Smooth muscle cell (in vitro differentiated cells): Measurements from ENCODE around the gene DNASE1L2. TPM values are rescaled to one million over a fixed set of nuclear protein-coding genes. Genes with fewer than 3 reads are reported as not detected.
"Not testable (repeated sequence)": the region's sequence is repeated elsewhere in the genome, so short reads cannot be mapped to it uniquely, and the experiment has no call there.

ENCODE experiments used
- DNase-seq: peaks from one replicate; lab custom pipeline; 2025; ENCODE audit not compliant: unreplicated experiment; lab: John Stamatoyannopoulos, UW
- H2AFZ ChIP-seq: fragments of 200-600 bp; sonication (generic); 2 replicates; pipeline ENCODE4 v1.6.0; 2016; ENCODE audit warnings: antibody characterized with exemption, low read depth, mild to moderate bottlenecking
- H3F3A ChIP-seq: fragments of 200-600 bp; sonication (generic); 2 replicates; pipeline ENCODE4 v1.6.0; 2017; ENCODE audit warnings: antibody characterized with exemption, low read depth
- H3K27ac ChIP-seq: fragments of 200-600 bp; sonication (generic); 2 replicates; pipeline ENCODE4 v1.5.1; 2016; ENCODE audit warnings: low read depth, mild to moderate bottlenecking
- H3K27me3 ChIP-seq: fragments of 200-600 bp; sonication (generic); 2 replicates; pipeline ENCODE4 v1.6.1; 2016; ENCODE audit warnings: low read depth, mild to moderate bottlenecking
- H3K36me3 ChIP-seq: fragments of 200-600 bp; sonication (generic); 2 replicates; pipeline ENCODE4 v1.5.1; 2016; ENCODE audit warnings: low read depth
- H3K4me1 ChIP-seq: fragments of 200-600 bp; sonication (generic); 2 replicates; pipeline ENCODE4 v1.5.1; 2016; ENCODE audit warnings: low read depth
- H3K4me2 ChIP-seq: fragments of 200-600 bp; sonication (generic); 2 replicates; pipeline ENCODE4 v1.6.0; 2016; ENCODE audit warnings: mild to moderate bottlenecking
- H3K4me3 ChIP-seq: fragments of 200-600 bp; sonication (generic); 2 replicates; pipeline ENCODE4 v1.5.1; 2016; ENCODE audit warnings: mild to moderate bottlenecking
- H3K79me2 ChIP-seq: fragments of 200-600 bp; sonication (generic); 2 replicates; pipeline ENCODE4 v1.6.0; 2016; ENCODE audit warnings: low read depth, mild to moderate bottlenecking
- H3K9ac ChIP-seq: fragments of 200-600 bp; sonication (generic); 2 replicates; pipeline ENCODE4 v1.6.0; 2016; ENCODE audit warnings: low read depth
- H3K9me3 ChIP-seq: fragments of 200-600 bp; sonication (generic); replicated peaks from 2 replicates; pipeline ENCODE4 v1.5.1; 2016; ENCODE audit warnings: low read depth
- H4K20me1 ChIP-seq: fragments of 200-600 bp; sonication (generic); 2 replicates; pipeline ENCODE4 v1.6.0; 2016; ENCODE audit warnings: low read depth
- CTCF ChIP-seq: fragments of 200-600 bp; sonication (generic); IDR thresholded peaks from 2 replicates; pipeline ENCODE4 v1.5.1; 2017; ENCODE audit warnings: borderline replicate concordance, mild to moderate bottlenecking, antibody characterized with exemption; ENCODE audit not compliant: insufficient read depth, poor library complexity, severe bottlenecking
- WGBS: methylation state at CpG from one replicate; pipeline ENCODE4 v1.1.7; 2016; ENCODE audit warnings: low lambda C conversion rate; 5-methylcytosine and 5-hydroxymethylcytosine counted together
- polyA plus RNA-seq: library from polyadenylated mRNA; unstranded; fragments of >200 nt; fragmentation: Nextera tagmentation; extraction: Ambion mirVana; gene quantifications from 2 replicates; pipeline ENCODE4 v1.2.1, GENCODE V29; 2016
- total RNA-seq: library from RNA; depleted of rRNA; stranded (reverse); fragments of >200 nt; gene quantifications from 2 replicates; pipeline ENCODE4 v1.2.3, GENCODE V29; 2014

The DNASE1L2 gene
- total and polyA plus RNA-seq, 2 experiments from 2014 or later, result 0.13 to 0.25 TPM

DNA sequence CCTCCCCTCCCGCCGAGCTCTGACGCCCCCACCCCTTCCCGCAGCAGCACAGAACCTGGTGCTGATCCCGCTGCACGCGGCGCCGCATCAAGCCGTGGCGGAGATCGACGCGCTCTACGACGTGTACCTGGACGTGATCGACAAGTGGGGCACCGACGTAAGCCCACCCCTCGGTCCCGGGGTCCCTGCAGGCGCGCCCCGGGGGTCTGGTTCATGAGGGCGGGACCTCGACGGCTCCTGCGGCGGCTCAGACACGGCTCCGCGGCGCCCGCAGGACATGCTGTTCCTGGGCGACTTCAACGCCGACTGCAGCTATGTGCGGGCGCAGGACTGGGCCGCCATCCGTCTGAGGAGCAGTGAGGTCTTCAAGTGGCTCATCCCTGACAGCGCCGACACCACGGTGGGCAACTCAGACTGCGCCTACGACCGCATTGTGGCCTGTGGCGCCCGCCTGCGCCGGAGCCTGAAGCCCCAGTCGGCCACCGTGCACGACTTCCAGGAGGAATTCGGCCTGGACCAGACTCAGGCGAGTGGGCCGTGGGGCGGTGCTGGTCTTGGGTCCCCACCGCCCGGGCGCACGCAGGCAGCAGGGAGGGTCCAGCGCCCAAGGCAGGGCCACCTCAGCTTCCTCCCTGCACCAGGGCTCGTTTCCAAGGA, 1.4 kb downstream of the DNASE1L2 start:
- Histone ChIP-seq H3K4me2 (peak overlapping the region; percentile 93), H3F3A (peaks cover 7% of the 10 kb centered on the region), H3K27me3 (peaks cover 23% of the 10 kb centered on the region), H2AFZ (no peak overlapping the region), H3K4me3 (peak overlapping the region; percentile 42), H3K36me3 (no peaks in the 10 kb centered on the region), H4K20me1 (peaks cover 38% of the 10 kb centered on the region), H3K9ac (no peak overlapping the region), H3K9me3 (no peaks in the 10 kb centered on the region), H3K79me2 (no peaks in the 10 kb centered on the region), H3K27ac (no peak overlapping the region), H3K4me1 (peaks cover 17% of the 10 kb centered on the region)
- DNase-seq, result no peak
- WGBS, result 23% methylated on average over 63 of the region's 65 CpGs
- no peak for TF ChIP-seq CTCF

- no peak for TF ChIP-seq CTCF
- DNase-seq, result no peak
- peaks cover 7% of the 10 kb centered on the region for H3F3A ChIP-seq
- H4K20me1 ChIP-seq, result peaks cover 38% of the 10 kb centered on the region
- no peak overlapping the region for H3K4me2 ChIP-seq
- H3K36me3 ChIP-seq, result no peaks in the 10 kb centered on the region
- no peak overlapping the region for H3K9ac ChIP-seq
- no peaks in the 10 kb centered on the region for H3K9me3 ChIP-seq
- H3K27me3 ChIP-seq, result peaks cover 23% of the 10 kb centered on the region
- WGBS, result 71% methylated on average over 18 of the region's 18 CpGs
- no peaks in the 10 kb centered on the region for H3K79me2 ChIP-seq
- H2AFZ ChIP-seq, result no peak overlapping the region
- peaks cover 17% of the 10 kb centered on the region for H3K4me1 ChIP-seq
- H3K27ac ChIP-seq, result no peak overlapping the region
- H3K4me3 ChIP-seq, result no peak overlapping the region
Measured at GRCh38 chr16:2238150-2238837, 2.0 kb downstream of the DNASE1L2 start.

DNA sequence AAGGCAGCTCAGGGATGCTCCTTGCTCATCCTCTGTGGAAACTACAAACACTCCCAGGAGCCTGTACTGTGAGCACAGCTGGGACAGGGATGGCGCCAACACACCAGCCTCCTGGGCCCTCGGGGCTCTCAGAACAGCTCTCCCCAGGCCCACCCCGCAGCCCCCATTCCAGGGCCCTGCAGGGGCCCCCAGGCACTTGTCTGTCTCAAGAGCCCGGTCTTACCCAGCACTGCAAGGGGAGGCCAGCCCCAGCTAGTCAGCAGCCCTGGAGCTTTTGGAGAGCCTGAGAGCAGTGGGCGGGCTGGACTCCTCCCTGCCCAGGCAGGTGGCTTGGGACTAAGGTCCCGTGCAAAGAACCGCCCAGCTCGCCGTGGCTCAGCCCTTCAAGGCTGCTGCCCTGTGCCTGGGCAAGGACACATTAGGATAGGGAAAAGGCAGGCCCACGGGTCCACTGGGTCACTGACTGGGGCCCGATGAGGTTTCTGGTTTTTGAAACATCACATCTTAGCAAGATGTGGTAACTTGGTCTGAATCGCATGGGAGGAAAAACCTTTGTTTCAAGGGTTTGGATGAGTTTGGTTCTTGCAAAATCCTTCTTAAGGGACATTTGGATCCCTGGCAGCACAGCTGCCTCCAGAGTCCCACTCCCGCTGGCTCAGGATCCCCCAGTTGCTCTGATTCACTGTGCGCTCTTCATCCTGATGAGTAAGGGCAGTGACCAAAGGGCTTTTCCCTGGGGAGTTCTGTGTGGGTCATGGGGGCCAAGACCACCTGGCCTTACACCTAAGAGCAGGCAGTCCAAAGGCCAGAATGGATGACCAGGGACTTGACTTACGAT, 2.8 kb downstream of the DNASE1L2 start:
- Histone ChIP-seq H3K4me3 (no peak overlapping the region), H3K36me3 (no peaks in the 10 kb centered on the region), H3K79me2 (no peaks in the 10 kb centered on the region), H3K9ac (no peak overlapping the region), H3K4me1 (peaks cover 17% of the 10 kb centered on the region), H3K27ac (no peak overlapping the region), H2AFZ (no peak overlapping the region), H3K9me3 (no peaks in the 10 kb centered on the region), H3F3A (peaks cover 7% of the 10 kb centered on the region), H3K4me2 (no peak overlapping the region), H3K27me3 (peaks cover 23% of the 10 kb centered on the region), H4K20me1 (peaks cover 32% of the 10 kb centered on the region)
- DNase-seq, result no peak
- 72% methylated on average over 15 of the region's 15 CpGs for WGBS
- TF ChIP-seq CTCF, result no peak

DNA sequence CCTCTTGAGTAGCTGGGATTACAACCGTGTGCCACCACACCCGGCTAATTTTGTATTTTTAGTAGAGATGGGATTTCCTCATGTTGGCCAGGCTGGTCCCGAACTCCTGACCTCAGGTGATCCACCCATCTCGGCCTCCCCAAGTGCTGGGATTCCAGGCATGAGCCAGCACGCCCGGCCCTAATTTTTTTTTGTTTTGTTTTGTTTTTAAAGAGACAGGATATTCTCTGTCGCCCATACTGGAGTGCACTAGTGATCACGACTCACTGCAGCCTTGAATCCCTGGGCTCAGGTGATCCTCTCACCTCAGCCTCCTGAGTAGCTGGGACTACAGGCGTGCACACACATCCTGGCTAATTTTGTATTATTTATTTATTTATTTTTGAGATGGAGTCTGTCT, 4.1 kb downstream of the DNASE1L2 start:
- not testable (repeated sequence) for H3K27ac ChIP-seq, DNase-seq, H2AFZ ChIP-seq, H3K36me3 ChIP-seq, H3F3A ChIP-seq, H3K4me2 ChIP-seq, H3K9ac ChIP-seq, H3K9me3 ChIP-seq, H3K79me2 ChIP-seq, H3K4me3 ChIP-seq
- peaks cover 17% of the 10 kb centered on the region for H3K4me1 ChIP-seq
- H4K20me1 ChIP-seq, result peaks cover 21% of the 10 kb centered on the region
- WGBS, result 95% methylated on average over 9 of the region's 9 CpGs
- peaks cover 23% of the 10 kb centered on the region for H3K27me3 ChIP-seq
